Caco-2 (cell line): ENCODE results near the gene PIGQ. TPM values are rescaled to one million over a fixed set of nuclear protein-coding genes. Genes with fewer than 3 reads are reported as not detected.

ENCODE experiments used
- BruUV-seq: library from RNA; stranded (reverse); fragments of 400-500 nt; replicated peaks from 2 replicates; lab custom pipeline; 2021; lab: Mats Ljungman, UMichigan
- CTCF ChIA-PET: fragments of 300-600 bp; sonication (Branson Sonifier 250); formaldehyde crosslinking; loops from one replicate; lab custom pipeline; 2022; ENCODE audit warnings: antibody characterized with exemption; lab: Charles Lee
- POLR2A ChIA-PET: fragments of 300-600 bp; sonication (Branson Sonifier 250); formaldehyde crosslinking; loops from one replicate; lab custom pipeline; 2022; ENCODE audit warnings: antibody characterized with exemption; lab: Charles Lee
- DNase-seq, 2 experiments: peaks; one replicate each; pipeline versions ENCODE4 v3.0.0 to v3.0.0-alpha.2; 2020 to 2022
- H3K27me3 ChIP-seq: replicated peaks from 2 replicates; pipeline ENCODE4 v1.6.0; 2011; ENCODE audit warnings: low read length; ENCODE audit not compliant: control insufficient read depth, insufficient read depth
- H3K36me3 ChIP-seq: 2 replicates; pipeline ENCODE4 v1.5.1; 2011; ENCODE audit warnings: low read length; ENCODE audit not compliant: control insufficient read depth, insufficient read depth
- H3K4me1 ChIP-seq: fragments of 250-450 bp; sonication (Bioruptor Pico); 2 replicates; pipeline ENCODE4 v1.5.1; 2020; ENCODE audit warnings: mild to moderate bottlenecking
- H3K4me3 ChIP-seq: 2 replicates; pipeline ENCODE4 v1.5.1; 2011; ENCODE audit warnings: low read depth, mild to moderate bottlenecking, control low read depth, low read length
- H3K9me3 ChIP-seq: fragments of 250-450 bp; sonication (Bioruptor Pico); 2 replicates; pipeline ENCODE4 v1.5.1; 2020; ENCODE audit warnings: mild to moderate bottlenecking, moderate library complexity
- H3K27ac Mint-ChIP-seq: one replicate; pipeline ENCODE4 v1.8.0; 2022; ENCODE audit warnings: mixed read lengths; ENCODE audit not compliant: unreplicated experiment
- H3K27me3 Mint-ChIP-seq: one replicate; pipeline ENCODE4 v1.8.0; 2022; ENCODE audit warnings: mixed read lengths; ENCODE audit not compliant: insufficient read depth, unreplicated experiment
- H3K36me3 Mint-ChIP-seq: one replicate; pipeline ENCODE4 v1.8.0; 2022; ENCODE audit warnings: mild to moderate bottlenecking, mixed read lengths; ENCODE audit not compliant: insufficient read depth, unreplicated experiment
- H3K4me1 Mint-ChIP-seq: one replicate; pipeline ENCODE4 v1.8.0; 2022; ENCODE audit warnings: low read depth, mixed read lengths; ENCODE audit not compliant: unreplicated experiment
- H3K4me3 Mint-ChIP-seq: one replicate; pipeline ENCODE4 v1.8.0; 2022; ENCODE audit warnings: mild to moderate bottlenecking, moderate library complexity, mixed read lengths; ENCODE audit not compliant: unreplicated experiment
- H3K9me3 Mint-ChIP-seq: one replicate; pipeline ENCODE4 v1.8.0; 2022; ENCODE audit warnings: mixed read lengths; ENCODE audit not compliant: unreplicated experiment
- intact Hi-C: fragments of 100-400 bp; cut with micrococcal nuclease; formaldehyde crosslinking; loops from one replicate; pipeline ENCODE4 v1.10.0; 2022; ENCODE audit not compliant: unreplicated experiment
- total RNA-seq: library from RNA; stranded (reverse); gene quantifications from 2 replicates; pipeline ENCODE4 v1.2.3, GENCODE V29; 2022
- TF ChIP-seq, protein P1 (sequence below), 2 experiments: fragments of 200-600 bp in 1 of 2; IDR thresholded peaks; 1 replicate in 1 of 2; 2 replicates in 1 of 2; pipeline versions ENCODE4 v1.5.1 to v1.8.0; 2011 to 2022; ENCODE audit warnings: antibody characterized with exemption in 1 of 2, control low read depth in 1 of 2, inconsistent platforms in 1 of 2, low read depth in 1 of 2, low read length in 1 of 2, mild to moderate bottlenecking in 1 of 2, moderate library complexity in 1 of 2; ENCODE audit not compliant: insufficient read depth in 1 of 2, severe bottlenecking in 1 of 2, unreplicated experiment in 1 of 2

PIGQ gene
- total RNA-seq, 1 experiment from 2014 or later, result 45.8 TPM

GRCh38 chr16:560204-560700 is 9.5 kb upstream of the PIGQ start, which contains the start of gene PRR35:
PRR35 (plus strand) TSS chr16:560394; CDS start chr16:563295, 2,901 bp downstream.
- intact Hi-C loops, result no loop called here
- Mint-ChIP-seq H3K9me3 (no peaks in the 10 kb centered on the region), H3K4me3 (no peak within 1 kb of the TSS), H3K36me3 (no peaks in the 10 kb centered on the region), H3K4me1 (no peaks in the 10 kb centered on the region), H3K27ac (no peak within 1 kb of the TSS), H3K27me3 (no peaks in the 10 kb centered on the region)
- H3K36me3 ChIP-seq, result no peaks in the 10 kb centered on the region
- H3K4me3 ChIP-seq, result peak within 1 kb of the TSS; percentile 21
- TF ChIP-seq, protein P1, sequence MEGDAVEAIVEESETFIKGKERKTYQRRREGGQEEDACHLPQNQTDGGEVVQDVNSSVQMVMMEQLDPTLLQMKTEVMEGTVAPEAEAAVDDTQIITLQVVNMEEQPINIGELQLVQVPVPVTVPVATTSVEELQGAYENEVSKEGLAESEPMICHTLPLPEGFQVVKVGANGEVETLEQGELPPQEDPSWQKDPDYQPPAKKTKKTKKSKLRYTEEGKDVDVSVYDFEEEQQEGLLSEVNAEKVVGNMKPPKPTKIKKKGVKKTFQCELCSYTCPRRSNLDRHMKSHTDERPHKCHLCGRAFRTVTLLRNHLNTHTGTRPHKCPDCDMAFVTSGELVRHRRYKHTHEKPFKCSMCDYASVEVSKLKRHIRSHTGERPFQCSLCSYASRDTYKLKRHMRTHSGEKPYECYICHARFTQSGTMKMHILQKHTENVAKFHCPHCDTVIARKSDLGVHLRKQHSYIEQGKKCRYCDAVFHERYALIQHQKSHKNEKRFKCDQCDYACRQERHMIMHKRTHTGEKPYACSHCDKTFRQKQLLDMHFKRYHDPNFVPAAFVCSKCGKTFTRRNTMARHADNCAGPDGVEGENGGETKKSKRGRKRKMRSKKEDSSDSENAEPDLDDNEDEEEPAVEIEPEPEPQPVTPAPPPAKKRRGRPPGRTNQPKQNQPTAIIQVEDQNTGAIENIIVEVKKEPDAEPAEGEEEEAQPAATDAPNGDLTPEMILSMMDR (IDR thresholded peaks at IDR 0.05; ENCODE audit: insufficient read depth in 1 of 2, low read depth in 1 of 2, low read length in 1 of 2, severe bottlenecking in 1 of 2, unreplicated experiment in 1 of 2), result no peak
- no TSS peak for BruUV-seq
- H3K9me3 ChIP-seq, result no peaks in the 10 kb centered on the region
- H3K4me1 ChIP-seq, result no peaks in the 10 kb centered on the region
- ChIA-PET POLR2A (no interaction called here), CTCF (no interaction called here)
- no peaks in the 10 kb centered on the region for H3K27me3 ChIP-seq
- DNase-seq, result no peak

- Histone ChIP-seq H3K9me3 (no peaks in the 10 kb centered on the region), H3K4me3 (no peak overlapping the region; the same call in 1 of the 2 replicates), H3K4me1 (no peaks in the 10 kb centered on the region), H3K27me3 (no peaks in the 10 kb centered on the region), H3K36me3 (no peaks in the 10 kb centered on the region)
- POLR2A ChIA-PET, result no interaction called here
- Mint-ChIP-seq H3K36me3 (no peaks in the 10 kb centered on the region), H3K27me3 (no peaks in the 10 kb centered on the region), H3K4me1 (no peaks in the 10 kb centered on the region), H3K27ac (no peak overlapping the region), H3K9me3 (no peaks in the 10 kb centered on the region), H3K4me3 (no peak overlapping the region)
- CTCF ChIA-PET, result no interaction called here
- intact Hi-C loops, result no loop called here
- TF ChIP-seq, protein P1 (IDR thresholded peaks at IDR 0.05; ENCODE audit: insufficient read depth in 1 of 2, low read depth in 1 of 2, low read length in 1 of 2, severe bottlenecking in 1 of 2, unreplicated experiment in 1 of 2), result no peak
- no peak for DNase-seq
- BruUV-seq, result no TSS peak
These were observed 8.9 kb upstream of the PIGQ start for GRCh38 chr16:560701-561412.

DNA sequence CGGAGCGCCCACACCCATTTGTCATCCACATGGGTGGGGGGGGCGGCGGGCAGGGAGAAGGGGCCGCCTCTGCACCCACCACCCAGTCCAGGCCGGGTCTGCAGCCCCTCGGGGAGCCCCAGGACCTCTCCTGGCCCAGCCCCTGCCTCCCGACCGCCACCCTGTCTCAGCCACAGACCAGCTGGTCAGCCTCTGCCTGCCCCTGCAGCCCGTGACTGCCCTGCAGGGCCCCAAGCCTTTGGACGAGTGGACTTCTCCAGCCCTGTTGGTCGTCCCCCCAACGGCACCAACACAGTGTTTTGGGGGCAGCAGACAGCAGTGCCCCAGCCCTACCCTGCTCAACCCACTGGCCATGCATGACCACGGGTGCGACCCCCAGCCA is 8.4 kb upstream of the PIGQ start:
- ChIA-PET CTCF (no interaction called here), POLR2A (no interaction called here)
- H3K36me3 Mint-ChIP-seq, result peaks cover 1% of the 10 kb centered on the region
- no peaks in the 10 kb centered on the region for H3K27me3 Mint-ChIP-seq
- H3K9me3 ChIP-seq, result no peaks in the 10 kb centered on the region
- no peaks in the 10 kb centered on the region for H3K9me3 Mint-ChIP-seq
- H3K4me1 ChIP-seq, result no peaks in the 10 kb centered on the region
- no TSS peak for BruUV-seq
- intact Hi-C loops, result no loop called here
- H3K4me3 ChIP-seq, result no peak overlapping the region
- no peaks in the 10 kb centered on the region for H3K4me1 Mint-ChIP-seq
- TF ChIP-seq, protein P1 (IDR thresholded peaks at IDR 0.05; ENCODE audit: insufficient read depth in 1 of 2, low read depth in 1 of 2, low read length in 1 of 2, severe bottlenecking in 1 of 2, unreplicated experiment in 1 of 2), result no peak
- no peak overlapping the region for H3K27ac Mint-ChIP-seq
- H3K4me3 Mint-ChIP-seq, result no peak overlapping the region
- no peaks in the 10 kb centered on the region for H3K36me3 ChIP-seq
- no peaks in the 10 kb centered on the region for H3K27me3 ChIP-seq
- DNase-seq, result no peak
